Measurements from ENCODE around the gene PLEKHM2.

The PLEKHM2 gene

GRCh38 chr1:15681349-15682292 is 2.5 kb upstream of the PLEKHM2 start:
- no peak for DNase-seq (ENCODE audit: low read depth)
- TF ChIP-seq CTCF (conservative IDR thresholded peaks at IDR 0.05; ENCODE audit: low read length) = no peak
- no peak overlapping the region for H3K4me3 ChIP-seq (ENCODE audit: low read length)

GRCh38 chr1:15682936-15683341 is 1.2 kb upstream of the PLEKHM2 start:
- DNase-seq (ENCODE audit: low read depth) = no peak
- no peak overlapping the region for H3K4me3 ChIP-seq (ENCODE audit: low read length)
- TF ChIP-seq CTCF (conservative IDR thresholded peaks at IDR 0.05; ENCODE audit: low read length) = no peak

GRCh38 chr1:15683345-15684039 is 628 bp upstream of the PLEKHM2 start:
- no peak for TF ChIP-seq CTCF (conservative IDR thresholded peaks at IDR 0.05; ENCODE audit: low read length)
- peak overlapping the region; percentile 83 for H3K4me3 ChIP-seq (ENCODE audit: low read length)
- DNase-seq (ENCODE audit: low read depth) = no peak

- peak; percentile 17; the same call in 1 of the 2 replicates for TF ChIP-seq CTCF (conservative IDR thresholded peaks at IDR 0.05; ENCODE audit: low read length)
- no peak for DNase-seq (ENCODE audit: low read depth)
These were observed 560 bp downstream of the PLEKHM2 start for GRCh38 chr1:15684468-15685291.

GRCh38 chr1:15685820-15686219 is 1.7 kb downstream of the PLEKHM2 start:
- DNase-seq (ENCODE audit: low read depth) = no peak
- no peak for TF ChIP-seq CTCF (conservative IDR thresholded peaks at IDR 0.05; ENCODE audit: low read length)
- peak overlapping the region; percentile 67 for H3K4me3 ChIP-seq (ENCODE audit: low read length)

More at GRCh38 chr1:15684468-15685291, 560 bp downstream of the PLEKHM2 start:
- peak overlapping the region; percentile 67 for H3K4me3 ChIP-seq (ENCODE audit: low read length)

- no peak overlapping the region for H3K4me3 ChIP-seq (ENCODE audit: low read length)
- TF ChIP-seq CTCF (conservative IDR thresholded peaks at IDR 0.05; ENCODE audit: low read length) = no peak
- no peak for DNase-seq (ENCODE audit: low read depth)
These were observed 3.3 kb downstream of the PLEKHM2 start for GRCh38 chr1:15687446-15687845.

Data from AG10803 (cell line).